Activated T-helper 2 cell treated with anti-CD3 and anti-CD28 coated beads, Interferon-gamma antibody, Interleukin-2, Interleukin-4, amounts not matched to agents 10 μg/mL and 5 μg/mL and 100 μg/mL, durations not matched to agents 14 hours and 24 hours and 36 hours (primary cell): ENCODE measurements around the gene ZNF793. TPM values are rescaled to one million over a fixed set of nuclear protein-coding genes. Genes with fewer than 3 reads are reported as not detected.

Source experiments
- DNase-seq: peaks from one replicate; pipeline ENCODE4 v3.0.0; 2021; ENCODE audit warnings: low spot score
- H3K27ac Mint-ChIP-seq: one replicate; pipeline ENCODE4 v1.8.0; 2021; ENCODE audit warnings: mixed read lengths
- H3K27me3 Mint-ChIP-seq: one replicate; pipeline ENCODE4 v1.8.0; 2021; ENCODE audit warnings: low read depth, mixed read lengths
- H3K36me3 Mint-ChIP-seq: one replicate; pipeline ENCODE4 v1.8.0; 2021; ENCODE audit warnings: low read depth, mixed read lengths
- H3K4me1 Mint-ChIP-seq: one replicate; pipeline ENCODE4 v1.8.0; 2021; ENCODE audit warnings: low read depth, mixed read lengths
- H3K4me3 Mint-ChIP-seq: one replicate; pipeline ENCODE4 v1.8.0; 2021; ENCODE audit warnings: low read depth, mild to moderate bottlenecking, moderate library complexity, mixed read lengths
- H3K9me3 Mint-ChIP-seq: one replicate; pipeline ENCODE4 v1.8.0; 2021; ENCODE audit warnings: mixed read lengths
- intact Hi-C: fragments of 100-400 bp; cut with micrococcal nuclease; formaldehyde crosslinking; loops from one replicate; pipeline ENCODE4 v1.15.1; 2023
- total RNA-seq: library from RNA; stranded (reverse); gene quantifications from 2 replicates; pipeline ENCODE4 v1.2.3, GENCODE V29; 2022

Gene ZNF793
- 0.32 and 0.66 TPM in 2 replicates for total RNA-seq

DNA sequence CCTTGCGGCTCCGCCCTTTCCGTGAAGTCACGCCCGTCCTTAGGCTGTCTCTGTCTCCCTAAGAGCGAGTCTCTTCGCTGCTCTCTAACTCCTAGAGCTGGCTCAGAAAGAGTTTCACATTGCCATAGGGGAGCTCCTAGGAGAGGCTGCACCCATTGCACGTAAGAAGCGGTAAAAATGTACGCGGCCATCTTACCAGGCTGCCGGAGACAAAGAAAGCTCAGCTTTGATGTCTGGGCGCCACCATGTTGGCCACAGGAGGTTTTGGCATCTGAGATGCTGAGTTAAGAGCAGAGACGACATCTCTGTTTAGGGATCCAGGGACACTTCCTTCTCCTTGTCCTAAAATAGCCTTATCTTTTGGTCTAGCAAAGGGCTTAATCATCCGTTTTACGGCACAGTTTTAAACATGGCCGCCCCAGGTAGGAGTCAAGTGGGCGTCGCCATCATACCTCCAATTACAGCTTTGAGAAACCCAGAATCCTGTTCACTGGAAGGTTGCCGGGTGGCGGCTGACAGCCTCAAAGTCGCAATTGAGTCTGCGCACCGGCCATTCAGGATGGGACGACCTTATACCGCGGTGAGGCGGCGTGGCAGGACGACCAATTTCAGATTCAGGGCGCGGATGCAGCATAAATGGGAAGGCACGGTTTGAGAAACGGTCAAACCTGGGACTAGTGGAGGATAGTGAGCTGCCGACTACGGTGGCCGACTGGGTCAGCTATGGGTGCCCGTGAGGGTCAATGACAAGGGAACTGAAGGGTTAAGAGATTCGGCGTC is at the start of gene ZNF793:
ZNF793 (plus strand) TSS at position 553 of the 780 bp plus-strand sequence. CDS start 16,501 bp downstream, outside the sequence.
- peaks cover 5% of the 10 kb centered on the region for H3K36me3 Mint-ChIP-seq

DNA sequence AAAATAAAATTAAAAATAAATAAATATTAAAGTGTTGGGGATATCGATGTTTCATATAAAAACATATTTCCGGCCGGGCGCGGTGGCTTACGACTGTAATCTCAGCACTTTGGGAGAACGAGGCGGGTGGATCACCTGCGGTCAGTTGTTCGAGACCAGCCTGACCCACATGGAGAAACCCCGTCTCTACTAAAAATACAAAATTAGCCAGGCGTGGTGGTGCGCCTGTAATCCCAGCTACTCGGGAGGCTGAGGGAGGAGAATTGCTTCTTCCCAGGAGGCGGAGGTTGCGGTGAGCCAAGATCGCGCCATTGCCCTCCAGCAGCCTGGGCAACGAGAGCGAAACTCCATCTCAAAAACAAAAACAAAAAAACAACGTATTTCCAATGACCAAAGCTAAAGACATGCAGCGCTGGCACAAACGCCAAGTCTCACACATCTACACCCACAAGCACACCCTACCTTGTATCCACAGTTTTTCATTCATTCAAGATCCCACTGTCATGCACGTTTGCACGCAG is 40.4 kb upstream of the ZNF793 start:
- intact Hi-C loops, result loop anchor here (2.0 to 10.0 kb wide), 9 partner anchors 128 to 1252 kb away; partner anchors contain the start of genes ZNF146, ZNF345, ZNF383 and ZNF420
- Mint-ChIP-seq H3K27me3 (no peaks in the 10 kb centered on the region), H3K36me3 (peaks cover 45% of the 10 kb centered on the region), H3K4me3 (peak overlapping the region; percentile 86), H3K27ac (peak overlapping the region; percentile 89), H3K9me3 (peaks cover 21% of the 10 kb centered on the region), H3K4me1 (peaks cover 19% of the 10 kb centered on the region)
- no peak for DNase-seq

More for the DNA sequence above, at the start of gene ZNF793:
- Mint-ChIP-seq H3K9me3 (peaks cover 35% of the 10 kb centered on the region), H3K27ac (no peak within 1 kb of the TSS), H3K4me3 (no peak within 1 kb of the TSS), H3K4me1 (no peaks in the 10 kb centered on the region), H3K27me3 (no peaks in the 10 kb centered on the region)
- intact Hi-C loops, result no loop called here
- peak; percentile 33 for DNase-seq

DNA sequence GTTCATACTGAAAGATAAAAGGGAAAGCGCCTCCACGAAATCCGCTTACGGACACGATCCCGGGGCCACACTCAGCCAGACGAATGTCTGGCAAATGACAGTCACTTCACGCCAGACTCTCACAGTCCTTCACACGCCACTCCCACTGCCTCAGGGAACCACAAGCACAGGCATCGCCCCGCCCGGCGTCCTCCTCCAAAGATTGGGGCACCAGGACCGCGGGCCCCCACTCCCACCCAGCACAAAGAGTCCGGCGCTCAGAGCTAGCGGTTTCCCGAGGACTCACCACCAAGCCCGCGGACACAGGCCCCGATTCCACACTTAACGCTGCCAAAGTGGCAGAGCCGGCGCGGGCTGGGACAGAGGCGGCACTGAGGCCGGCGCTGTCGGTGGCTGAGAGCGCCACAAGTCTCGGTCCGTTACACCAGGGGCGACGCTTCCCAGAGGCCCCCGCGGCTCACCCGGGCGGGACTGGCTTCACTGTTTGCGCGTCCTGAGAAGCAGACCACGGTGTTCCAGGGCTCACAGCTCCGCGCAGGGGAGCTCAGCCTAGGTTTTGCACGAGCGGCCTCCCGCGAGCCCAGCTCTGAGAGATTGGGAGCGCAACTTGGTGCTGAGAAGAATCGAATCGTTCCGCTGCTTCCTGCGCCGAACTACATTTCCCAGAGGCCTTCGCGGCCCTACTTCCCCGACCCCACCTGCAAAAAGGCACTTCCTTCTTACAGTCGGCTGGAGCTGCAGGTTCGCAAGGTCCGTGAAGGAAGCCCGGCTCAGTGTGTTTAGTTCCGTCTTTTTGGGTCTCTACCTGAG is 39.7 kb upstream of the ZNF793 start, which contains the start of gene ZNF569:
ZNF569 (minus strand) TSS at position 647 of the 810 bp plus-strand sequence. CDS start 22,523 bp downstream, outside the sequence.
- intact Hi-C loops, result loop anchor here (1.0 to 10.0 kb wide), 11 partner anchors 96 to 1252 kb away; partner anchors contain the start of genes ZNF146, ZNF345, ZNF383 and ZNF420
- H3K36me3 Mint-ChIP-seq, result peaks cover 45% of the 10 kb centered on the region
- H3K4me3 Mint-ChIP-seq, result peak within 1 kb of the TSS; percentile 86
- DNase-seq, result peak; percentile 87
- H3K4me1 Mint-ChIP-seq, result peaks cover 19% of the 10 kb centered on the region
- H3K27me3 Mint-ChIP-seq, result no peaks in the 10 kb centered on the region
- peak within 1 kb of the TSS; percentile 89 for H3K27ac Mint-ChIP-seq
- H3K9me3 Mint-ChIP-seq, result peaks cover 21% of the 10 kb centered on the region

DNA sequence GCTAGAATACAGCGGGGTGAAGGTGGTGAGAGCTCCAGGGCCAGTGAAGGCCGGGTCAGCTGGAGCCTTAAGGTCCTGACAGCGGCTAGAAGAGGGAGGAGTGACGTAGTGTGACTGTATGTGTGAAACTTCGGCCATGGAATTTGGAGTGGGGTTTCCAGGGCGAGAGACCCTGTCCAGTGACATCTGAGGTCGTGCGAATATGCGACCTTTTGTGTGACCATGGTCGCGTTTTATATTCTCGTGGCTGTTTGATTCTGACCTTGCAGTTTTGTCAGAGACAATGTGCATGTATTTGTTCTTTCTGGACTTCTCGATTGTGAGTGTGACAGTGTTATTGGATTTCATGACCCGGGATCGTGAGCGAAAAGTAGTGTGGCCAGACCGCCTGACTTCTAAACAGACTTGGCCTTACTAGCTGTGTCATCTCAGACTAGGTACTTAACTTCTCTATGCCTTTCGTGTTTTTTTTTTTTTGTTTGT is 39.1 kb upstream of the ZNF793 start:
- H3K27ac Mint-ChIP-seq, result peak overlapping the region; percentile 89
- intact Hi-C loops, result loop anchor here (1.0 to 10.0 kb wide), 12 partner anchors 96 to 1253 kb away; partner anchors contain the start of genes ZFP30, ZNF146, ZNF345 and ZNF383

DNA sequence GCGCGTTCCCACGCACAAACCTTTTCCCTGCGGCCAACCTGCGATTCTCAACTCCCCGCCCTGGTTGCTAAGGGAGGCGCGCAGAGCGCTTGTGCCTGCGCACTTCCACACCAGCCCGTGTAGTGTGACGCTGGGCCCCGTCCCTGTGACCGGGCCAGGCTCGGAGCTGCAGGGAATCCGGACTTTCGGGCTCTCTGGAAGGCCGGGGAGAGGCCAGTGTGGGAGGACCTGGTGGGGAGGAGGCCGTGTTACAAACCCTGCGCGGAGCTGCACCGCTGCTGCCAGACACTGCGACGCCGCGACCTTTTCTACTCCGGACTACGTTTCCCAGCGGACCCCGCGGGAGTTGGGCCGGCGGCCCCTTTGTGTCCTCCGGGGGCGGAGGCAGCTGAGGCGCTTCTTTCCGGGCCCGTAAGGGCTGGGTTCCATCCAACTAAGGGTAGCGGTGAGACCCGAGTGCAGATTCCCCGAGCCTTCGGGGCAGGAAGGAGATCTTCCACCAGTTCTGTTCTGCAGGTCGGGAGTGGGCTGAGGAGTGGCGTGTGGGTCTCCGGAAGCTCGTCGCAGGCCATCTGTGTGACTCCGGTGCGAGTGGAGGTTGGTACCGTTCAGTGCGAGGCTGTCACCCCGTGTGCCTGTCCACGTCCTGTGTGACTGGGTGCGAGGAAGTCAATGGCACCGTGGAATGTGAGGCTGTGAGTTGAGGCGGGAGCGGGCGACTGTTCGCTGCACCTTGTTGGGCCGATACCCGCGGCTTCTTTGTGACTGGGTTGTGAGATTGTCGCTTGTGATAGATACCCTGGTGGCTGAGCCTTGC is 37.6 kb upstream of the ZNF793 start, which contains the start of gene ZNF570:
ZNF570 (plus strand) TSS at position 396 of the 817 bp plus-strand sequence. CDS start 999 bp downstream, outside the sequence.
- peak; percentile 85 for DNase-seq
- Mint-ChIP-seq H3K36me3 (peaks cover 42% of the 10 kb centered on the region), H3K4me3 (peak within 1 kb of the TSS; percentile 95), H3K27ac (peak within 1 kb of the TSS; percentile 85), H3K27me3 (no peaks in the 10 kb centered on the region), H3K4me1 (peaks cover 19% of the 10 kb centered on the region), H3K9me3 (peaks cover 21% of the 10 kb centered on the region)
- intact Hi-C loops, result loop anchor here (1.0 to 10.0 kb wide), 9 partner anchors 186 to 1254 kb away; partner anchors contain the start of genes ZFP30, ZNF146, ZNF345 and ZNF383

More for the DNA sequence above, 39.1 kb upstream of the ZNF793 start:
- no peaks in the 10 kb centered on the region for H3K27me3 Mint-ChIP-seq
- peaks cover 19% of the 10 kb centered on the region for H3K4me1 Mint-ChIP-seq
- DNase-seq, result no peak
- peaks cover 21% of the 10 kb centered on the region for H3K9me3 Mint-ChIP-seq
- peak overlapping the region; percentile 86 for H3K4me3 Mint-ChIP-seq
- peaks cover 45% of the 10 kb centered on the region for H3K36me3 Mint-ChIP-seq

DNA sequence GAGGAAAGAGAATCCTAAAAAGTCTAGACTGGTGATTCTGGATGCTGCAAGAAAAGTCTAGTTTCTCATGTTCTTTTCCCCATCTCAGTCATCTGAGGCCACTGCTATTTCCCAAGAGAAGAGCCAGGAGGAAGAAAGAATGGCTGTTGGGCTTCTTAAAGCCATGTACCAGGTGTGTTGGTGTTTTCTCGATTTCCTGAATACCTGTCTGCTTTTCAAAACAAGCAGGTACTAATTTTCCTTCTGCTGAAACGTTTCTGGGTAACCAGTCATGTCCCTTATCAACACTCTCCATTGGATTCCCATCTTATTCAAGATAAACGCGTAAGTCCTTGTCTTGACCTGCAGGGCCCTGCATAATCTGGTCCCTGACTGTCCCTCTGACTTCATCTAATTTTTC is 36.5 kb upstream of the ZNF793 start:
- Mint-ChIP-seq H3K9me3 (peaks cover 14% of the 10 kb centered on the region), H3K27me3 (no peaks in the 10 kb centered on the region), H3K4me1 (peaks cover 19% of the 10 kb centered on the region), H3K4me3 (peak overlapping the region; percentile 95), H3K27ac (peak overlapping the region; percentile 85), H3K36me3 (peaks cover 37% of the 10 kb centered on the region)
- no peak for DNase-seq
- intact Hi-C loops, result no loop called here

DNA sequence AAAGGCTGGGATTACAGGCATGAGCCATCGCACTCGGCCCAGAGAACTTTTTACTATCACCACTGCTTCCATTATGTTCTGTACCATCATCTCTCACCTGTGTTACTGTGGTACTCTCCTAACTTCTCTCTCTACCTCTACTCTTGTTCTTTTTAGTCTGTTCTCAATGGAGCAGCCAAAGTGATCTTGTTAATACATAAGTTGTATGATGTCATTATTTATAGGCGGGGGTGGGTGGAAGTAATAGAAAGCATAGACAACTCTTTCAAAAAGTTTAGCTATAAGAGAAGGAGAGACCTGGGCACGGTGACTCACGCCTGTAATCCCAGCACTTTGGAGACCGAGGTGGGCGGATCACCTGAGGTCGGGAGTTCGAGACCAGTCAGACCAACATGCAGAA is 34.6 kb upstream of the ZNF793 start:
- no peak for DNase-seq
- intact Hi-C loops, result no loop called here
- H3K36me3 Mint-ChIP-seq, result peaks cover 48% of the 10 kb centered on the region
- no peaks in the 10 kb centered on the region for H3K27me3 Mint-ChIP-seq
- H3K4me1 Mint-ChIP-seq, result peaks cover 13% of the 10 kb centered on the region
- H3K27ac Mint-ChIP-seq, result no peak overlapping the region
- peaks cover 30% of the 10 kb centered on the region for H3K9me3 Mint-ChIP-seq
- no peak overlapping the region for H3K4me3 Mint-ChIP-seq

DNA sequence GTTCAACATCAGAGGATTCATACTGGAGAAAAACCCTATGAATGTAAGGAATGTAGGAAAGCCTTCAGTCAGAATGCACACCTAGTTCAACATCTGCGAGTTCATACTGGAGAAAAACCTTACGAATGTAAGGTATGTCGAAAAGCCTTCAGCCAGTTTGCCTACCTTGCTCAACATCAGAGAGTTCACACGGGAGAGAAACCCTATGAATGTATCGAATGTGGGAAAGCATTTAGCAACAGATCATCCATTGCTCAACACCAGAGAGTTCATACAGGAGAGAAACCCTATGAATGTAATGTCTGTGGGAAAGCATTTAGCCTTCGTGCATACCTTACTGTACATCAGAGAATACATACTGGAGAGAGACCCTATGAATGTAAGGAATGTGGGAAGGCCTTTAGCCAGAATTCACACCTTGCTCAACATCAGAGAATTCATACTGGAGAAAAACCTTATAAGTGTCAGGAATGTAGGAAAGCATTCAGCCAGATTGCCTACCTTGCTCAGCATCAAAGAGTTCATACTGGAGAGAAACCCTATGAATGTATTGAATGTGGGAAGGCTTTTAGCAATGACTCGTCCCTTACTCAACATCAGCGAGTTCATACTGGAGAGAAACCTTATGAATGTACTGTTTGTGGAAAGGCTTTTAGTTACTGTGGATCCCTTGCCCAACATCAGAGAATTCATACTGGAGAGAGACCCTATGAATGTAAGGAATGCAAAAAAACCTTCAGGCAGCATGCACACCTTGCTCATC is 22.2 kb upstream of the ZNF793 start:
- H3K36me3 Mint-ChIP-seq, result peaks cover 55% of the 10 kb centered on the region
- H3K4me1 Mint-ChIP-seq, result no peaks in the 10 kb centered on the region
- no peak for DNase-seq
- peaks cover 75% of the 10 kb centered on the region for H3K9me3 Mint-ChIP-seq
- H3K27me3 Mint-ChIP-seq, result no peaks in the 10 kb centered on the region
- no peak overlapping the region for H3K27ac Mint-ChIP-seq
- intact Hi-C loops, result no loop called here
- H3K4me3 Mint-ChIP-seq, result no peak overlapping the region

DNA sequence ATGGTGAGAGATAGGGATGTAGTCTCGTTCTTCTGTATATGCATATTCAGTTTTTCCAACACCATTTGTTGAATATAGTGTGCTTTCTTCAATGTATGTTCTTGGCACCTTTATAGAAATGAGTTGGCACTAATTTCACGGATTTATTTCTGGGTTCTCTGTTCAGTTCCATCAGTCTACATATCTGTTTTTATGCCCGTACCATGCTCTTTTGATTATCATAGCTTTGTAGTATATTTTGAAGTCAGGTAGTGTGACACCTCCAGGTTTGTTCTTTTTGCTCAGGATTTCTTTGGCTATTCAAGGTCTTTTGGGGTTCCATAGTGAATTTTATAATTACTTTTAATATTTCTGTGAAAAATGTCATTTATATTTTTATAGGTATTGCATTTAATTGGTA is 14.5 kb upstream of the ZNF793 start:
- no peak for DNase-seq
- peaks cover 70% of the 10 kb centered on the region for H3K9me3 Mint-ChIP-seq
- H3K36me3 Mint-ChIP-seq, result peaks cover 5% of the 10 kb centered on the region
- H3K4me3 Mint-ChIP-seq, result no peak overlapping the region
- no peaks in the 10 kb centered on the region for H3K4me1 Mint-ChIP-seq
- intact Hi-C loops, result no loop called here
- H3K27me3 Mint-ChIP-seq, result no peaks in the 10 kb centered on the region
- H3K27ac Mint-ChIP-seq, result no peak overlapping the region

DNA sequence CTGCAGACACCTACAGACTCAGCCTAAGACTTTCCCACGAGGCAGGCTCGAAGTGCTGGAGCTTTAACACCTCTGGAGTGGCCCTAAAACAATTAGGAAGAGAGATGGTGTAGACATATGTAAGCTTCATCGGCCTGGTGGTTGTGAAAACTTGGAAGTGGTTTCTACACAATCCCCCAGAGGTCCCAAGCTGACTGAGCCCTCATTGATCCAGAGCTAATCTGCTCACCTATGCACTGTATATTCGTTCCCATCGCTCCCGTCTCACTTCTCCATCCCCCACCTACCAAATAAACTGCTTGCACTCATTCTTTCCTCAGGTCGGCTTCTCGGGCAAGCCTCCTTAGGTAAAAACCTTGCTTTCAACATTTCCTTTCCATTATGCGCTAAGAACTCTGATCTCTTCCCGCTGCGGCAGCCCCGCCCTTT is 767 bp upstream of the ZNF793 start:
- H3K27me3 Mint-ChIP-seq, result no peaks in the 10 kb centered on the region
- no peaks in the 10 kb centered on the region for H3K4me1 Mint-ChIP-seq
- H3K4me3 Mint-ChIP-seq, result no peak overlapping the region
- H3K27ac Mint-ChIP-seq, result no peak overlapping the region
- no peak for DNase-seq
- peaks cover 34% of the 10 kb centered on the region for H3K9me3 Mint-ChIP-seq
- H3K36me3 Mint-ChIP-seq, result peaks cover 5% of the 10 kb centered on the region
- intact Hi-C loops, result no loop called here

DNA sequence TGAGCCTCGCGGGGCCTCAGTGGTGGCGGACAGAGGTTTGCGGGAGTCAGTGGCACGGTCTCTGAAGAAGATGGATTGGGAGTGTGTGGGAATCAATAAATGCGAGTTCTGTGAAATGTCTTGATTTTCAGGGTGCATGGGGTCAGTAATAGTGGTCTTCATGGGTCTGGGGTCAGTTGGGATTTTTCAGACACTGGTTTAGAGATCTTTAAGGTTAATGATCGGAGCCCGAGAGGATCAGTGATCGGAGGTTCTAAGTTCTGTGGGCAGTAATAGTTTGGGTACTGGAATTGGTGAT is 377 bp downstream of the ZNF793 start:
- Mint-ChIP-seq H3K9me3 (peaks cover 35% of the 10 kb centered on the region), H3K27me3 (no peaks in the 10 kb centered on the region), H3K36me3 (peaks cover 5% of the 10 kb centered on the region), H3K4me1 (no peaks in the 10 kb centered on the region), H3K27ac (no peak overlapping the region), H3K4me3 (no peak overlapping the region)
- intact Hi-C loops, result no loop called here
- DNase-seq, result no peak
